ENCODE measurements around the gene EID2B. TPM values are rescaled to one million over a fixed set of nuclear protein-coding genes. Genes with fewer than 3 reads are reported as not detected.

Gene EID2B
- total RNA-seq, 1 donor from 2014 or later = 2.0 TPM

Other genes starting within 250 kb of the EID2B start
- not detected for gene IFNL1, start 236.4 kb downstream of the EID2B start, total RNA-seq
- gene LRFN1, start 212.0 kb downstream of the EID2B start, total RNA-seq = 0.35 TPM
- 18.5 TPM for gene GMFG, start 196.8 kb downstream of the EID2B start, total RNA-seq
- 50.7 TPM for gene SAMD4B, start 190.4 kb downstream of the EID2B start, total RNA-seq
- 34.8 TPM for gene PAF1, start 141.7 kb downstream of the EID2B start, total RNA-seq
- 22.2 TPM for gene MED29, start 141.5 kb downstream of the EID2B start, total RNA-seq
- 53.0 TPM for gene ZFP36, start 126.0 kb downstream of the EID2B start, total RNA-seq
- gene PLEKHG2, start 120.2 kb downstream of the EID2B start, total RNA-seq = 11.6 TPM
- 1,154 TPM for gene RPS16, start 96.9 kb downstream of the EID2B start, total RNA-seq
- 85.8 TPM for gene SUPT5H, start 87.3 kb downstream of the EID2B start, total RNA-seq
- 75.3 TPM for gene TIMM50, start 52.0 kb downstream of the EID2B start, total RNA-seq
- not detected for gene DLL3, start 33.9 kb downstream of the EID2B start, total RNA-seq
- not detected for gene SELENOV, start 17.7 kb downstream of the EID2B start, total RNA-seq
- gene EID2, start 7.3 kb upstream of the EID2B start, total RNA-seq = 9.9 TPM
- not detected for gene LGALS13, start 69.7 kb upstream of the EID2B start, total RNA-seq
- not detected for gene LGALS16, start 123.1 kb upstream of the EID2B start, total RNA-seq
- not detected for gene LGALS14, start 171.6 kb upstream of the EID2B start, total RNA-seq
- not detected for gene CLC, start 205.2 kb upstream of the EID2B start, total RNA-seq
- gene LEUTX, start 246.0 kb upstream of the EID2B start, total RNA-seq = not detected

Data from left ventricle myocardium superior (tissue), 1 donor.